NCI-H1694 treated with DMSO at 0.1 percent for 48 hours (cell line): ENCODE measurements around the gene PRDM16.

Experiments
- DNase-seq: peaks from one replicate; lab custom pipeline; 2025; lab: John Stamatoyannopoulos, UW

Gene PRDM16

GRCh38 chr1:3451994-3452865 lies 383.2 kb downstream of the PRDM16 start:
- no peak for DNase-seq

GRCh38 chr1:3452866-3453175 lies 383.8 kb downstream of the PRDM16 start:
- DNase-seq = no peak

GRCh38 chr1:3453203-3453761 lies 384.3 kb downstream of the PRDM16 start:
- DNase-seq = no peak

GRCh38 chr1:3453891-3454810 lies 385.1 kb downstream of the PRDM16 start, which contains the start of gene ARHGEF16:
Gene ARHGEF16, plus strand, starts transcription at chr1:3454665. Its CDS starts 8,420 bp downstream, at chr1:3463085.
- DNase-seq = no peak

- DNase-seq = no peak
These were observed 386.0 kb downstream of the PRDM16 start for GRCh38 chr1:3454811-3455618.

- DNase-seq = no peak
These were observed 386.9 kb downstream of the PRDM16 start for GRCh38 chr1:3455670-3456448.

GRCh38 chr1:3456449-3456963 lies 387.5 kb downstream of the PRDM16 start:
- DNase-seq = no peak

GRCh38 chr1:3456964-3457909 lies 388.2 kb downstream of the PRDM16 start:
- no peak for DNase-seq

- no peak for DNase-seq
These were observed 389.2 kb downstream of the PRDM16 start for GRCh38 chr1:3457910-3458883.

- DNase-seq = no peak
These were observed 390.3 kb downstream of the PRDM16 start for GRCh38 chr1:3459051-3459908.

- no peak for DNase-seq
These were observed 391.1 kb downstream of the PRDM16 start for GRCh38 chr1:3459940-3460671.

- no peak for DNase-seq
These were observed 391.7 kb downstream of the PRDM16 start for GRCh38 chr1:3460672-3461131.

GRCh38 chr1:3461238-3461933 lies 392.4 kb downstream of the PRDM16 start:
- DNase-seq = no peak

- no peak for DNase-seq
These were observed 392.9 kb downstream of the PRDM16 start for GRCh38 chr1:3461934-3462275.

- no peak for DNase-seq
These were observed 393.5 kb downstream of the PRDM16 start for GRCh38 chr1:3462356-3463012.

- DNase-seq = no peak
These were observed 394.0 kb downstream of the PRDM16 start for GRCh38 chr1:3463013-3463385.
